ENCODE measurements around the gene INPP5D.

INPP5D gene

GRCh38 chr2:233168919-233169318, 108.8 kb downstream of the INPP5D start:
- TF ChIP-seq, protein P1, sequence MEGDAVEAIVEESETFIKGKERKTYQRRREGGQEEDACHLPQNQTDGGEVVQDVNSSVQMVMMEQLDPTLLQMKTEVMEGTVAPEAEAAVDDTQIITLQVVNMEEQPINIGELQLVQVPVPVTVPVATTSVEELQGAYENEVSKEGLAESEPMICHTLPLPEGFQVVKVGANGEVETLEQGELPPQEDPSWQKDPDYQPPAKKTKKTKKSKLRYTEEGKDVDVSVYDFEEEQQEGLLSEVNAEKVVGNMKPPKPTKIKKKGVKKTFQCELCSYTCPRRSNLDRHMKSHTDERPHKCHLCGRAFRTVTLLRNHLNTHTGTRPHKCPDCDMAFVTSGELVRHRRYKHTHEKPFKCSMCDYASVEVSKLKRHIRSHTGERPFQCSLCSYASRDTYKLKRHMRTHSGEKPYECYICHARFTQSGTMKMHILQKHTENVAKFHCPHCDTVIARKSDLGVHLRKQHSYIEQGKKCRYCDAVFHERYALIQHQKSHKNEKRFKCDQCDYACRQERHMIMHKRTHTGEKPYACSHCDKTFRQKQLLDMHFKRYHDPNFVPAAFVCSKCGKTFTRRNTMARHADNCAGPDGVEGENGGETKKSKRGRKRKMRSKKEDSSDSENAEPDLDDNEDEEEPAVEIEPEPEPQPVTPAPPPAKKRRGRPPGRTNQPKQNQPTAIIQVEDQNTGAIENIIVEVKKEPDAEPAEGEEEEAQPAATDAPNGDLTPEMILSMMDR (IDR thresholded peaks at IDR 0.05; ENCODE audit: control insufficient read depth, insufficient read depth, low read depth, low read length, missing control alignments), result no peak
- DNase-seq (ENCODE audit: low read depth), result no peak
- H3K4me3 ChIP-seq (ENCODE audit: control insufficient read depth, low read depth, low read length), result no peak overlapping the region

GRCh38 chr2:233171344-233171743, 111.2 kb downstream of the INPP5D start:
- no peak for DNase-seq (ENCODE audit: low read depth)
- TF ChIP-seq, protein P1 (IDR thresholded peaks at IDR 0.05; ENCODE audit: control insufficient read depth, insufficient read depth, low read depth, low read length, missing control alignments), result no peak
- H3K4me3 ChIP-seq (ENCODE audit: control insufficient read depth, low read depth, low read length), result no peak overlapping the region

GRCh38 chr2:233173115-233173514, 113.0 kb downstream of the INPP5D start:
- H3K4me3 ChIP-seq (ENCODE audit: control insufficient read depth, low read depth, low read length), result no peak overlapping the region
- no peak for DNase-seq (ENCODE audit: low read depth)
- TF ChIP-seq, protein P1 (IDR thresholded peaks at IDR 0.05; ENCODE audit: control insufficient read depth, insufficient read depth, low read depth, low read length, missing control alignments), result no peak

DNA sequence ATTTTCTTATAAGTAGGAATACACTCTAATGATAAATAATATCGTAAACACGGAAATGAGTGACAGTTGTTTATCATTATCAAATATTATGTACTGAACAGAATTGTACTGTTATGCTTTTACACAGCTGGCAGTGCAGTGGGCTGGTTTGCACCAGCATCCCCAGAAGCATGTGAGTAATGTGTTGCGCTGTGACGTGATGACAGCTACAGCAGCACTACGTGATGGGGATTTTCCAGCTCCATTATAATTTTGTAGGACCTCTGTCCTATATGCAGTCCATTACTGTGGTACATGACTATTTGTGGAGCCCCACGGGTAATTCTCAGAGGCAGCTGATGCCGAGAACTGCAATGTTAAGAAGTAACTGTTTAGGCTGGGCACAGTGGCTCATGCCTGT, 114.0 kb downstream of the INPP5D start:
- DNase-seq (ENCODE audit: low read depth), result no peak
- no peak overlapping the region for H3K4me3 ChIP-seq (ENCODE audit: control insufficient read depth, low read depth, low read length)
- TF ChIP-seq, protein P1 (IDR thresholded peaks at IDR 0.05; ENCODE audit: control insufficient read depth, insufficient read depth, low read depth, low read length, missing control alignments), result no peak

- TF ChIP-seq, protein P1 (IDR thresholded peaks at IDR 0.05; ENCODE audit: control insufficient read depth, insufficient read depth, low read depth, low read length, missing control alignments), result no peak
- H3K4me3 ChIP-seq (ENCODE audit: control insufficient read depth, low read depth, low read length), result no peak overlapping the region
- no peak for DNase-seq (ENCODE audit: low read depth)
Observed at GRCh38 chr2:233178994-233179847, 119.1 kb downstream of the INPP5D start.

GRCh38 chr2:233179848-233180366, 119.8 kb downstream of the INPP5D start:
- no peak overlapping the region for H3K4me3 ChIP-seq (ENCODE audit: control insufficient read depth, low read depth, low read length)
- TF ChIP-seq, protein P1 (IDR thresholded peaks at IDR 0.05; ENCODE audit: control insufficient read depth, insufficient read depth, low read depth, low read length, missing control alignments), result no peak
- no peak for DNase-seq (ENCODE audit: low read depth)

Measured in AG09309 (cell line).